ENCODE data around the gene EFHC2. TPM values are rescaled to one million over a fixed set of nuclear protein-coding genes. Genes with fewer than 3 reads are reported as not detected.

The EFHC2 gene
- total RNA-seq, 1 donor from 2014 or later = 3.2 TPM

DNA sequence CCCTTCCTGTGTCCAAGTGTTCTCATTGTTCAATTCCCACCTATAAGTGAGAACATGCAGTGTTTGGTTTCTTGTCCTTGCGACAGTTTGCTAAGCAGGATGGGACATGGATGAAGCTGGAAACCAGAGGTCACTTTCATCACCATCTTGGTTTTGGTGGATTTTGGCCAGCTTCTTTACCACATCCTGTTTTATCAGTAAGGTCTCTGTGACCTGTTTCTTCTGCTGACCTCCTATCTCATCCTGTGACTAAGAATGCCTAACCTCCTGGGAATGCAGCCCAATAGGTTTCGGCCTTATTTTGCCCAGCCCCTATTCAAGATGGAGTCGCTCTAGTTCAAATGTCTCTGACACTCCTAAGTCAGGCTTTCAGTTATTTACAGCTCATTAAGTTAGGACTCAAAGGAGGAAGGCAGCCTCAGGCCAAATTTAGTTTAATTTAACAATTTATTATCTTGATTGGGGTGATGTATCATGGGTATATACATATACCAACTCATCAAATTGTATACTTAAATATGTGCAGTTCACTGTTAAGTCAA lies 200.3 kb downstream of the EFHC2 start:
- no peaks in the 10 kb centered on the region for H3K27me3 ChIP-seq
- no peaks in the 10 kb centered on the region for H3K9me3 ChIP-seq
- H3K27ac ChIP-seq = no peak overlapping the region
- no peaks in the 10 kb centered on the region for H3K4me1 ChIP-seq
- H3K4me3 ChIP-seq = no peak overlapping the region
- DNase-seq (ENCODE audit: extremely low spot score in 2 of 2) = no peak
- intact Hi-C loops (cut with DNase I) = loop anchor here (5.0 kb wide), 1 partner anchor 1626 kb away; no protein-coding TSS in a partner anchor
- no peak for TF ChIP-seq POLR2AphosphoS5 (IDR thresholded peaks at IDR 0.05; ENCODE audit: insufficient read depth in 1 of 2, low read depth in 1 of 2)
- no peaks in the 10 kb centered on the region for H3K36me3 ChIP-seq

DNA sequence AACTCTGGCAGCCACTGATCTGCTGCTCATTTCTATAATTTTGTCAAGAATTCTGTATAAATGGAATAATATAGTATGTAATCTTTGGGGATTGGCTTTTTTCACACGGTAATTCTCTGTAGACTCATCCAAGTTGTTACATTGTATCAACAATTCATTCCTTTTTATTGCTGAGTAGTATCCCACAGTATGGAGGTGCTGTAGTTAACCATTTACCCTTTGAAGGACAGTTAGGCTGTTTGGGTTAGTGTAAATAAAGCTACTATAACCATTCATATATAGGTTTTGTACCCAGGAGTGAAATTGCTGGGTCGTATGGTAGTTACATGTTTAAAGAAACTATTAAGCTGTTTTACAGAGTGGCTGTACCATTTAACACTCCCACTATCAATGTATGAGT lies 213.3 kb downstream of the EFHC2 start:
- Histone ChIP-seq H3K27me3 (no peaks in the 10 kb centered on the region), H3K4me1 (no peaks in the 10 kb centered on the region), H3K36me3 (no peaks in the 10 kb centered on the region), H3K4me3 (no peak overlapping the region), H3K27ac (no peak overlapping the region), H3K9me3 (no peaks in the 10 kb centered on the region)
- intact Hi-C loops (cut with DNase I) = no loop called here
- no peak for DNase-seq (ENCODE audit: extremely low spot score in 2 of 2)
- TF ChIP-seq POLR2A (IDR thresholded peaks at IDR 0.05) (no peak), POLR2AphosphoS5 (IDR thresholded peaks at IDR 0.05; ENCODE audit: insufficient read depth in 1 of 2, low read depth in 1 of 2) (no peak), CTCF (IDR thresholded peaks at IDR 0.05) (no peak)

GRCh38 chrX:44113337-44113736 lies 230.1 kb downstream of the EFHC2 start:
- H3K36me3 ChIP-seq = no peaks in the 10 kb centered on the region
- H3K4me1 ChIP-seq = no peaks in the 10 kb centered on the region
- TF ChIP-seq POLR2A (IDR thresholded peaks at IDR 0.05) = no peak
- TF ChIP-seq POLR2AphosphoS5 (IDR thresholded peaks at IDR 0.05; ENCODE audit: insufficient read depth in 1 of 2, low read depth in 1 of 2) = no peak
- TF ChIP-seq CTCF (IDR thresholded peaks at IDR 0.05) = no peak
- DNase-seq (ENCODE audit: extremely low spot score in 2 of 2) = no peak
- H3K27me3 ChIP-seq = no peaks in the 10 kb centered on the region
- intact Hi-C loops (cut with DNase I) = no loop called here
- no peak overlapping the region for H3K27ac ChIP-seq
- H3K4me3 ChIP-seq = no peak overlapping the region
- no peaks in the 10 kb centered on the region for H3K9me3 ChIP-seq

GRCh38 chrX:44106864-44107263 lies 236.6 kb downstream of the EFHC2 start:
- H3K27me3 ChIP-seq = no peaks in the 10 kb centered on the region
- peak in 1 of 2 donors; percentile 54 for DNase-seq (ENCODE audit: extremely low spot score in 2 of 2)
- no peaks in the 10 kb centered on the region for H3K4me1 ChIP-seq
- H3K4me3 ChIP-seq = no peak overlapping the region
- H3K36me3 ChIP-seq = no peaks in the 10 kb centered on the region
- H3K9me3 ChIP-seq = no peaks in the 10 kb centered on the region
- no peak for TF ChIP-seq CTCF (IDR thresholded peaks at IDR 0.05)
- TF ChIP-seq POLR2AphosphoS5 (IDR thresholded peaks at IDR 0.05; ENCODE audit: insufficient read depth in 1 of 2, low read depth in 1 of 2) = no peak
- no peak for TF ChIP-seq POLR2A (IDR thresholded peaks at IDR 0.05)
- intact Hi-C loops (cut with DNase I) = no loop called here
- no peak overlapping the region for H3K27ac ChIP-seq

DNA sequence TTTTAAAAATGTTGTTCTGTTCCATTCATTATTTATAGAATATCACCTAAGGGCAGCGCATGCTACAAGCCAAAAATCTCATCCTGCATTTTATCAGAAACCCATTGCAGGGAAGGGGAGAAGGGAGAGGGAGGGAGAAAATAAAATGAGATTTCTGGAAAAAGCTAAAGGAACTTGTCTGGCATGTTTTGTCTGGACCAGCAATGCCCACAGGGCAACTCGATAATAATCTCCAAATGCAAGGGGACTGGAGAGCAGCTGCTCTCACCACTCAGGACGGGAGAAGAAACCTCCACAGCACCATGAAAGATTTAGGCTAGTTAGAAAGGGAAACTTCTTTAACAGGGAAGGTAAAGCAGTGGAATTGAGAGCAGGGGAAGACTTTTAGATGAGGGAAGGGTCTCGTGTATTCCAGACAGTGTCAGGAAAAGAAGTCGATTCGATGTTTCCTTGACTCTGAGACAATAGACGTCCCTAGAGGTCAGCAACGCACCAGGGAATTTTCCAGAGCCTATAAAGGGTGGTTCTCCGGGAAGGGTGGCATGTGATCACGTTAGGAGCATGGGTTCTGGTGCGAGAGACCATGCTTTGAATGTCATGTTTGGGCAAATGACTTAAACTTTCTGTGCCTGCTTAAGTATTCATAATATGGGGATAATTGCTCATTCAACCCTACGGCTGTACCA lies 238.1 kb downstream of the EFHC2 start:
- H3K9me3 ChIP-seq = no peaks in the 10 kb centered on the region
- intact Hi-C loops (cut with DNase I) = no loop called here
- H3K4me1 ChIP-seq = no peaks in the 10 kb centered on the region
- H3K4me3 ChIP-seq = no peak overlapping the region
- TF ChIP-seq POLR2A (IDR thresholded peaks at IDR 0.05) (no peak), CTCF (IDR thresholded peaks at IDR 0.05) (no peak), POLR2AphosphoS5 (IDR thresholded peaks at IDR 0.05; ENCODE audit: insufficient read depth in 1 of 2, low read depth in 1 of 2) (no peak)
- H3K27ac ChIP-seq = no peak overlapping the region
- H3K36me3 ChIP-seq = no peaks in the 10 kb centered on the region
- DNase-seq (ENCODE audit: extremely low spot score in 2 of 2) = no peak
- no peaks in the 10 kb centered on the region for H3K27me3 ChIP-seq

All from vagina (tissue), 2 donors.